Right ventricle myocardium inferior (tissue), 1 donor: ENCODE measurements around the gene DHX32. TPM values are rescaled to one million over a fixed set of nuclear protein-coding genes. Genes with fewer than 3 reads are reported as not detected.

Experiments used
- ATAC-seq: fragments of 200-7000 bp; cut with Tn5 transposase; one replicate; pipeline ENCODE4 v1.9.1; 2020; ENCODE audit warnings: mild to moderate bottlenecking, moderate library complexity
- DNase-seq: peaks from one replicate; pipeline ENCODE4 v3.0.0; 2021; ENCODE audit errors: missing footprints
- intact Hi-C: fragments of 100-400 bp; cut with DNase I; formaldehyde crosslinking; loops from one replicate; pipeline ENCODE4 v1.11.0; 2022
- microRNA-seq: library from miRNA; unstranded; fragments of <30 nt; microRNA quantifications from one replicate; pipeline ENCODE4 v1.2.0, GENCODE V29; 2020
- total RNA-seq: library from RNA; stranded (reverse); fragmentation: NEBNext Ultra II Directional; extraction: Animal tissue kit (Norgen Biotek cat#: 25700); gene quantifications from one replicate; pipeline ENCODE4 v1.2.1, GENCODE V29; 2021
- donor health status: DM: no; HTN: yes; CAD: no; lungs with severe emphysema.

The DHX32 gene
- total RNA-seq, 1 donor from 2014 or later = 42.3 TPM

- no peak for DNase-seq
These were observed 92.7 kb downstream of the DHX32 start for GRCh38 chr10:125788156-125789034.

More at GRCh38 chr10:125788156-125789034, 92.7 kb downstream of the DHX32 start:
- ATAC-seq = no peak
- intact Hi-C loops = no loop called here

Small RNA genes within 50 kb of the gene (microRNA-seq; reads per million reads assigned to microRNA genes)
- 2.5 reads per million for gene MIR4484

Other genes with a start within 250 kb of the DHX32 start
- not detected for gene TEX36, start 198.1 kb downstream of the DHX32 start, total RNA-seq
- 9.6 TPM for gene EDRF1, start 161.6 kb downstream of the DHX32 start, total RNA-seq
- not detected for gene MMP21, start 105.5 kb downstream of the DHX32 start, total RNA-seq
- gene UROS, start 58.0 kb downstream of the DHX32 start, total RNA-seq = 71.8 TPM
- 38.4 TPM for gene BCCIP, start 57.7 kb downstream of the DHX32 start, total RNA-seq
- 0.51 TPM for gene FANK1, start 15.3 kb upstream of the DHX32 start, total RNA-seq